CD4-positive, alpha-beta memory T cell (primary cell): ENCODE data around the gene CH25H. TPM values are rescaled to one million over a fixed set of nuclear protein-coding genes. Genes with fewer than 3 reads are reported as not detected.
A peak's percentile ranks its signal among the peaks of the same experiment; 100 is the strongest.

Source experiments
- CTCF ChIA-PET: fragments of 350-600 bp; sonication (Branson Sonifier 250); formaldehyde crosslinking; loops from one replicate; lab custom pipeline; 2021; ENCODE audit warnings: inconsistent platforms; ENCODE audit not compliant: partially characterized antibody; lab: Charles Lee
- POLR2A ChIA-PET: fragments of 350-600 bp; sonication (Branson Sonifier 250); formaldehyde crosslinking; loops from one replicate; lab custom pipeline; 2021; ENCODE audit not compliant: partially characterized antibody; lab: Charles Lee
- DNase-seq, 5 donors: peaks; one replicate each; pipeline versions ENCODE4 v3.0.0 to v3.0.0-alpha.2; 2020 to 2022; ENCODE audit warnings: mixed read lengths in 1 of 5
- H3K27ac ChIP-seq: one replicate; pipeline ENCODE4 v1.7.0; 2013; ENCODE audit warnings: low read depth, low read length
- H3K27me3 ChIP-seq: 2 replicates; pipeline ENCODE4 v1.7.0; 2013; ENCODE audit warnings: mild to moderate bottlenecking, low read length, moderate library complexity; ENCODE audit not compliant: insufficient read depth
- H3K36me3 ChIP-seq: 2 replicates; pipeline ENCODE4 v1.7.0; 2013; ENCODE audit warnings: mild to moderate bottlenecking, low read length, moderate library complexity; ENCODE audit not compliant: insufficient read depth
- H3K4me1 ChIP-seq: 2 replicates; pipeline ENCODE4 v1.7.0; 2013; ENCODE audit warnings: mild to moderate bottlenecking, low read length, moderate library complexity; ENCODE audit not compliant: insufficient read depth
- H3K4me3 ChIP-seq, 2 donors: one replicate each; pipeline ENCODE4 v1.7.0; 2013; ENCODE audit warnings: low read length in 2 of 2, mild to moderate bottlenecking in 1 of 2
- H3K9me3 ChIP-seq, 2 donors: one replicate each; pipeline ENCODE4 v1.7.0; 2013; ENCODE audit warnings: low read length in 2 of 2, control low read depth in 1 of 2; ENCODE audit not compliant: control insufficient read depth in 1 of 2
- H3K27ac Mint-ChIP-seq, 7 donors: one replicate each; pipeline ENCODE4 v1.8.0; 2020 to 2021; ENCODE audit warnings: mixed read lengths in 7 of 7, mild to moderate bottlenecking in 6 of 7, inconsistent platforms in 3 of 7, moderate library complexity in 3 of 7
- H3K27me3 Mint-ChIP-seq, 2 donors: one replicate each; pipeline ENCODE4 v1.8.0; 2020 to 2021; ENCODE audit warnings: mixed read lengths in 2 of 2
- H3K36me3 Mint-ChIP-seq, 2 donors: one replicate each; pipeline ENCODE4 v1.8.0; 2020 to 2021; ENCODE audit warnings: mixed read lengths in 2 of 2, inconsistent platforms in 1 of 2, mild to moderate bottlenecking in 1 of 2
- H3K4me1 Mint-ChIP-seq, 4 donors: one replicate each; pipeline ENCODE4 v1.8.0; 2020 to 2021; ENCODE audit warnings: mixed read lengths in 4 of 4, mild to moderate bottlenecking in 1 of 4
- H3K4me3 Mint-ChIP-seq, 8 donors: one replicate each; pipeline ENCODE4 v1.8.0; 2020 to 2021; ENCODE audit warnings: mixed read lengths in 8 of 8, mild to moderate bottlenecking in 7 of 8, moderate library complexity in 6 of 8, inconsistent platforms in 3 of 8
- H3K9me3 Mint-ChIP-seq, 8 donors: one replicate each; pipeline ENCODE4 v1.8.0; 2020 to 2021; ENCODE audit warnings: mixed read lengths in 8 of 8, mild to moderate bottlenecking in 5 of 8, inconsistent platforms in 3 of 8, moderate library complexity in 1 of 8
- intact Hi-C: fragments of 100-400 bp; cut with micrococcal nuclease; formaldehyde crosslinking; loops from one replicate; pipeline ENCODE4 v1.15.1; 2023
- polyA plus RNA-seq, 2 donors: library from polyadenylated mRNA; unstranded; fragments of 300-500 nt; fragmentation: Illumina TruSeq; gene quantifications; one replicate each; pipeline ENCODE4 v1.2.3, GENCODE V29; 2021
- total RNA-seq, 2 experiments: library from RNA; stranded (reverse); gene quantifications; one replicate each; pipeline ENCODE4 v1.2.3, GENCODE V29; 2021

The CH25H gene
- total and polyA plus RNA-seq, 4 experiments from 2014 or later, result 0.10 to 0.46 TPM; not detected in 2

DNA sequence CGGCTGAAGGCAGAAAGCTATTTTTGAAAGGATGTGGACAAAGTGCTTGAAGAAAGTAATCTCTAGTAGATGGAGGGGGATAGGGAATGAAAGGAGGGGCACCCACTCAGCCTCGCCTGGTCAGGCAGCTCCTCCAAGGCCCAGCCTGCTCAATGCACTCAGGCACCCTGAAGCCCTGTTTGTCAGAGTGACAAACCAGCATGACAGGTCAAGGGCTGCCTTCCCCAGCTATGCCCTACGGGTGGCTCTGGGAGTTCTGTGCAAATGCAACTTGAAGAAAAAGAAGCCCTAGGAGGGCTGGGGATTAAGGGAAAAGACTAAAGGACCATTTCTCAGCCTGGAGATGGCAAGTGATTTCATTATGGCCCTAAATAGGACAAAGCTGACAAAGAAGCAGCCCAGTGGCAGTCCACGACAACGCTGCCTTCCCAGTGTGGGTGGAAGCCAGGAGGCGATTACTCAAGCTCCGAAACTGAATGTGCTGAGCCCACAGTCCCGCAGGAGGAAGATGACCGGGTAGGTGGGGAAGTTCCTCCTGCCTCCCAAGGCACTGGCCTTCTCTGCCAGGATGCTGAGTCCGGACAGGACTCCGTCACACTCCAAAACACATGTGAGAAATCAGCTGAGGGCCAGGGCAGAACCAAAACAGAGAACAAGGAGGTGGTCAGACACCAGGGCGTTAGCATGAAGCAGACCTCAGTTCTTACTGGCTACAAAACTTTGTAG, 28.1 kb upstream of the CH25H start:
- Mint-ChIP-seq H3K4me1 (peaks cover 0 to 10% (median 1%) of the 10 kb centered on the region in 4 donors), H3K27ac (peak overlapping the region in 1 of 7 donors; percentile 19), H3K27me3 (no peaks in the 10 kb centered on the region), H3K9me3 (no peaks in the 10 kb centered on the region), H3K36me3 (peaks cover 49 to 57% of the 10 kb centered on the region in 2 donors), H3K4me3 (peak overlapping the region in 2 of 8 donors; percentile 9 to 15)
- ChIA-PET POLR2A (no interaction called here), CTCF (interaction anchor here (0.7 to 2.8 kb wide), 3 partner anchors 205 to 301 kb away, joined by 3 to 8 read pairs (median 4); no protein-coding TSS in a partner anchor)
- H3K27ac ChIP-seq, result no peak overlapping the region
- H3K36me3 ChIP-seq, result no peaks in the 10 kb centered on the region
- no peaks in the 10 kb centered on the region for H3K4me1 ChIP-seq
- intact Hi-C loops, result no loop called here
- H3K4me3 ChIP-seq, result no peak overlapping the region
- H3K27me3 ChIP-seq, result no peaks in the 10 kb centered on the region
- DNase-seq, result no peak
- H3K9me3 ChIP-seq, result no peaks in the 10 kb centered on the region

- ChIA-PET POLR2A (no interaction called here), CTCF (interaction anchor here (0.7 to 2.8 kb wide), 7 partner anchors 14 to 397 kb away, joined by 3 to 8 read pairs (median 3); no protein-coding TSS in a partner anchor)
- H3K4me3 Mint-ChIP-seq, result no peak overlapping the region
- no peaks in the 10 kb centered on the region for H3K9me3 Mint-ChIP-seq
- no peak overlapping the region for H3K27ac Mint-ChIP-seq
- Histone ChIP-seq H3K4me1 (no peaks in the 10 kb centered on the region), H3K4me3 (no peak overlapping the region), H3K36me3 (peaks cover under 1% of the 10 kb centered on the region), H3K27ac (no peak overlapping the region), H3K9me3 (no peaks in the 10 kb centered on the region), H3K27me3 (no peaks in the 10 kb centered on the region)
- no peak for DNase-seq
- H3K27me3 Mint-ChIP-seq, result no peaks in the 10 kb centered on the region
- intact Hi-C loops, result no loop called here
- peaks cover 39 to 46% of the 10 kb centered on the region in 2 donors for H3K36me3 Mint-ChIP-seq
- peaks cover 0 to 5% (median 0%) of the 10 kb centered on the region in 4 donors for H3K4me1 Mint-ChIP-seq
These were observed 25.9 kb upstream of the CH25H start for GRCh38 chr10:89233033-89233432.

- no peak overlapping the region for H3K4me3 Mint-ChIP-seq
- H3K36me3 ChIP-seq, result peaks cover 11% of the 10 kb centered on the region
- H3K9me3 ChIP-seq, result no peaks in the 10 kb centered on the region
- peak overlapping the region in 1 of 7 donors; percentile 22 for H3K27ac Mint-ChIP-seq
- no peaks in the 10 kb centered on the region for H3K4me1 ChIP-seq
- ChIA-PET CTCF (interaction anchor here (0.7 to 2.4 kb wide), 2 partner anchors 11 to 425 kb away, joined by 3 to 12 read pairs; no protein-coding TSS in a partner anchor), POLR2A (no interaction called here)
- intact Hi-C loops, result no loop called here
- H3K9me3 Mint-ChIP-seq, result no peaks in the 10 kb centered on the region
- no peak overlapping the region for H3K4me3 ChIP-seq
- H3K27me3 Mint-ChIP-seq, result no peaks in the 10 kb centered on the region
- no peak for DNase-seq
- H3K36me3 Mint-ChIP-seq, result peaks cover 51 to 55% of the 10 kb centered on the region in 2 donors
- no peak overlapping the region for H3K27ac ChIP-seq
- no peaks in the 10 kb centered on the region for H3K27me3 ChIP-seq
- peaks cover 0 to 12% (median 2%) of the 10 kb centered on the region in 4 donors for H3K4me1 Mint-ChIP-seq
These were observed 21.8 kb upstream of the CH25H start for GRCh38 chr10:89228962-89229361.

GRCh38 chr10:89228146-89228545, 21.0 kb upstream of the CH25H start:
- Histone ChIP-seq H3K4me3 (no peak overlapping the region), H3K9me3 (no peaks in the 10 kb centered on the region), H3K36me3 (peaks cover 11% of the 10 kb centered on the region), H3K27ac (no peak overlapping the region), H3K4me1 (no peaks in the 10 kb centered on the region), H3K27me3 (no peaks in the 10 kb centered on the region)
- POLR2A ChIA-PET, result no interaction called here
- Mint-ChIP-seq H3K36me3 (peaks cover 47 to 57% of the 10 kb centered on the region in 2 donors), H3K4me1 (peaks cover 0 to 12% (median under 1%) of the 10 kb centered on the region in 4 donors), H3K27ac (no peak overlapping the region), H3K9me3 (no peaks in the 10 kb centered on the region), H3K27me3 (no peaks in the 10 kb centered on the region), H3K4me3 (no peak overlapping the region)
- intact Hi-C loops, result no loop called here
- CTCF ChIA-PET, result no interaction called here
- no peak for DNase-seq

DNA sequence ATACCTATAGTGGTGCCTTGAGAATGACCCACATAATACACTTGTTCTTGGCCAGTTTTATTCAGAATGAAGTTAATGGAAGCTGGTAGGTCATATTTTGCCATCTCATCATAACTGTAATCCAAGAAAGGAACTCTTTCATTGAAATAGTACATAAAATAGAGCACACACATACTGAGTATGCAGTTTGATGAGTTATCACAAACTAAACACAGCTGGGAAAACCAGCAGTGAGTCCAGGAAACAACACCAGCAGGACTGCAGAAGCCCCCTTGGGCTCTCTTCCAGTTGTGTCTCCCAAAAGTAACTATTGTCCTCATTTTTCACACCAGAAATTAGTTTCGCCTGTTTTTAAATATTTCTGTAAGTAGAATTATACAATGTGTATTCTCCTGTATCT, 19.8 kb upstream of the CH25H start:
- no peaks in the 10 kb centered on the region for H3K4me1 ChIP-seq
- no peak overlapping the region for H3K27ac Mint-ChIP-seq
- H3K4me3 ChIP-seq, result no peak overlapping the region
- no peaks in the 10 kb centered on the region for H3K27me3 Mint-ChIP-seq
- CTCF ChIA-PET, result interaction anchor here (1.0 kb wide), 1 partner anchor 9 kb away, joined by 4 read pairs; no protein-coding TSS in a partner anchor
- no peak overlapping the region for H3K27ac ChIP-seq
- H3K4me3 Mint-ChIP-seq, result no peak overlapping the region
- intact Hi-C loops, result no loop called here
- H3K9me3 ChIP-seq, result no peaks in the 10 kb centered on the region
- H3K9me3 Mint-ChIP-seq, result no peaks in the 10 kb centered on the region
- peaks cover 41 to 63% of the 10 kb centered on the region in 2 donors for H3K36me3 Mint-ChIP-seq
- peaks cover 0 to 12% (median 0%) of the 10 kb centered on the region in 4 donors for H3K4me1 Mint-ChIP-seq
- H3K36me3 ChIP-seq, result peaks cover 11% of the 10 kb centered on the region
- POLR2A ChIA-PET, result no interaction called here
- H3K27me3 ChIP-seq, result no peaks in the 10 kb centered on the region
- DNase-seq, result no peak

DNA sequence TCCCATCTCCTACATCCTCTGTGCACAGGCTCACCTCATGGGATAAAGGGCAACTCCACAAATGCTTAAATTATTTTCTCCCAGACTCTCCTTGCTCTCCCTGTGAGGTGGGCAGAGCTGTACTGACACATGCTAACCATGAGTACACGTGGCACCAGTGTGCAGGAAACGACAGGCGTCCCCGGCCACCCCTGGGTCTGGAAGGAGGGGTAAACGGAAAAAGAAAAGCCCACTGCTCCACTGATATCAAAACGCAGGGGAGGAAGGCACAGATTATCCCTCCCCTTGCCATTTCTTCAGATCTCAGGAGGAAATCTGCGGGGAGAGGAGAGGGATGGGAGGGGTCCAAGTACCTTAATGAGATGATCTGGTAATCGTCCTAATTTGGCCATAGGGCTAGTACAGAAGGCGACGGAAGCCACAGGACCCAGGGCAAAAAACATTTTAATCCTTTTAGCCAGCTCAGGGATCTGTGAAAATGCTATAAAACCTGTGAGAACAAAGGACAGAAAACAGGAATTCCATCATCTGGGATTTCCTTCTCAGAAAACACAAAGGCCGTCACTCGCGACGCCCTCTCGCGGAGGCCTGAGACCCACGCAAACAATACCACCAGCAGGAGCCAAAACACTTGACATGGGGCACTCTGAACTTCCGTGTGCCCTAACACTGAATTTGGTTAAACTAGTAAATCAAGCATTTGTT, 17.8 kb upstream of the CH25H start:
- peaks cover 47 to 57% of the 10 kb centered on the region in 2 donors for H3K36me3 Mint-ChIP-seq
- intact Hi-C loops, result no loop called here
- H3K4me3 ChIP-seq, result no peak overlapping the region
- no peaks in the 10 kb centered on the region for H3K9me3 Mint-ChIP-seq
- peak overlapping the region; percentile 20 to 71 (median 46) for H3K4me3 Mint-ChIP-seq
- peaks cover 0 to 12% (median 0%) of the 10 kb centered on the region in 4 donors for H3K4me1 Mint-ChIP-seq
- ChIA-PET POLR2A (interaction anchor here (1.2 kb wide), 1 partner anchor 234 kb away, joined by 3 read pairs; the partner anchor contains the start of gene FAS), CTCF (interaction anchor here (0.9 to 2.0 kb wide), 3 partner anchors 9 to 390 kb away, joined by 3 to 6 read pairs (median 5); no protein-coding TSS in a partner anchor)
- no peaks in the 10 kb centered on the region for H3K9me3 ChIP-seq
- H3K27me3 ChIP-seq, result no peaks in the 10 kb centered on the region
- DNase-seq, result no peak
- no peak overlapping the region for H3K27ac ChIP-seq
- no peaks in the 10 kb centered on the region for H3K27me3 Mint-ChIP-seq
- H3K27ac Mint-ChIP-seq, result peak overlapping the region in 2 of 7 donors; percentile 10 to 23
- peaks cover 11% of the 10 kb centered on the region for H3K36me3 ChIP-seq
- H3K4me1 ChIP-seq, result no peaks in the 10 kb centered on the region

- H3K27ac Mint-ChIP-seq, result peak overlapping the region in 1 of 7 donors; percentile 22
- Histone ChIP-seq H3K36me3 (peaks cover 3% of the 10 kb centered on the region), H3K27me3 (no peaks in the 10 kb centered on the region), H3K9me3 (no peaks in the 10 kb centered on the region), H3K4me3 (no peak overlapping the region), H3K4me1 (peaks cover 7% of the 10 kb centered on the region), H3K27ac (no peak overlapping the region)
- no peak overlapping the region for H3K4me3 Mint-ChIP-seq
- peaks cover 28 to 47% of the 10 kb centered on the region in 2 donors for H3K36me3 Mint-ChIP-seq
- peaks cover 7 to 21% (median 8%) of the 10 kb centered on the region in 4 donors for H3K4me1 Mint-ChIP-seq
- no peak for DNase-seq
- no peaks in the 10 kb centered on the region for H3K27me3 Mint-ChIP-seq
- POLR2A ChIA-PET, result no interaction called here
- CTCF ChIA-PET, result interaction anchor here (0.5 to 5.4 kb wide), 3 partner anchors 192 to 288 kb away, joined by 3 to 108 read pairs (median 4); no protein-coding TSS in a partner anchor
- intact Hi-C loops, result no loop called here
- H3K9me3 Mint-ChIP-seq, result no peaks in the 10 kb centered on the region
These were observed 14.8 kb upstream of the CH25H start for GRCh38 chr10:89221919-89222318.
